HG03066 (cell line): ENCODE measurements around the gene NPAS3.

Experiments
- ATAC-seq: cut with Tn5 transposase; IDR thresholded peaks from one replicate; pipeline ENCODE4 v1.9.1; 2021; ENCODE audit warnings: low read depth; ENCODE audit not compliant: unreplicated experiment

NPAS3 gene

GRCh38 chr14:33563191-33563900 lies 624.7 kb downstream of the NPAS3 start:
- no peak for ATAC-seq

GRCh38 chr14:33563901-33564197 lies 625.2 kb downstream of the NPAS3 start:
- no peak for ATAC-seq

- ATAC-seq: no peak
Measured at GRCh38 chr14:33564774-33565630, 626.3 kb downstream of the NPAS3 start.

GRCh38 chr14:33566082-33566481 lies 627.4 kb downstream of the NPAS3 start:
- no peak for ATAC-seq

- no peak for ATAC-seq
Measured at GRCh38 chr14:33567023-33567728, 628.5 kb downstream of the NPAS3 start.

- ATAC-seq: no peak
Measured at GRCh38 chr14:33567731-33568130, 629.1 kb downstream of the NPAS3 start.

GRCh38 chr14:33568935-33569579 lies 630.4 kb downstream of the NPAS3 start:
- no peak for ATAC-seq

GRCh38 chr14:33569821-33570687 lies 631.4 kb downstream of the NPAS3 start:
- no peak for ATAC-seq

GRCh38 chr14:33570694-33571310 lies 632.1 kb downstream of the NPAS3 start:
- ATAC-seq: no peak

- ATAC-seq: no peak
Measured at GRCh38 chr14:33573301-33573880, 634.7 kb downstream of the NPAS3 start.

GRCh38 chr14:33576014-33576413 lies 637.3 kb downstream of the NPAS3 start:
- ATAC-seq: no peak

- no peak for ATAC-seq
Measured at GRCh38 chr14:33578461-33579216, 640.0 kb downstream of the NPAS3 start.

GRCh38 chr14:33580231-33580749 lies 641.6 kb downstream of the NPAS3 start:
- ATAC-seq: no peak

- ATAC-seq: no peak
Measured at GRCh38 chr14:33580841-33581240, 642.2 kb downstream of the NPAS3 start.

- ATAC-seq: no peak
Measured at GRCh38 chr14:33584697-33585096, 646.0 kb downstream of the NPAS3 start.

GRCh38 chr14:33586806-33587205 lies 648.1 kb downstream of the NPAS3 start:
- no peak for ATAC-seq

- ATAC-seq: no peak
Measured at GRCh38 chr14:33587791-33588190, 649.1 kb downstream of the NPAS3 start.

GRCh38 chr14:33588771-33589170 lies 650.1 kb downstream of the NPAS3 start:
- ATAC-seq: no peak
